ENCODE measurements around the gene POLR2L. TPM values are rescaled to one million over a fixed set of nuclear protein-coding genes. Genes with fewer than 3 reads are reported as not detected.

POLR2L gene
- total and polyA plus RNA-seq, 2 of the 13 experiments (the other 11 are each of a cell fraction or from before 2014, with no cell fraction given): 104 to 114 TPM

DNA sequence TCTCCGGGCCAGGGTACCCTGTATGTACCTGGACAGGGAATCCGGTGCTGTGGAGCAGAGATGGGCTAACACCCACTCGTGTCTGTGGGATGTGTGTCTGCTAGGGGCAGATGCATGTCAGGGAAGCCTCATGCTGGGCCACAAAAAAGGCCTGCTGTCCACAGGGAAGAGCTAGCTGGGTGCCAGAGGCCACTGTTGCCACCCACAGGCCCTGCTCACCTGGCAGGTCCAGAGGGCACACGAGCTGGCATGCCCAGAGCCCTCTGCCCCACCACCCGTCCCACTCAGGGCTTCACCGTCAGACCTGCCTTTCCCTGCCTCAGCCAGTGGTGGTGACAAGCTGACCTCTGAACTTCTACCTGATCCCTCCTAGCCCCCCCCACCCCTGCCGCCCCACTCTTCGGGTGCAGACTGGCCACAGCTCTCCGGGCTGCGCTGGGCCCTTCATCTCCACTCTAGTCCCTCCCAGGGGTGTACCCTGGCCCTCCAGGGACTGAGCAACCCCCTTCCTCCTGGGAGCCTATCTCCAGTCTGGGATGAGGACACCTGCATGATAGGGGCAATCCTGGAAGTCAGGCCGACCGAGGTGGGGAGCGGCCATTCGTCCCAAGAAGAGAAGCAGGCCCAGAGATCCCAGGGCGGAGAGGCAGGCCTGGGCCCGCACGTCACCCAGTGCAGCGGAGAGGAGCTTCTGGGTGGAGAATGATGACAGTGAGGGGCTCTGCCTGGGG is 45.6 kb downstream of the POLR2L start (continued):
- TF ChIP-seq, protein P1, sequence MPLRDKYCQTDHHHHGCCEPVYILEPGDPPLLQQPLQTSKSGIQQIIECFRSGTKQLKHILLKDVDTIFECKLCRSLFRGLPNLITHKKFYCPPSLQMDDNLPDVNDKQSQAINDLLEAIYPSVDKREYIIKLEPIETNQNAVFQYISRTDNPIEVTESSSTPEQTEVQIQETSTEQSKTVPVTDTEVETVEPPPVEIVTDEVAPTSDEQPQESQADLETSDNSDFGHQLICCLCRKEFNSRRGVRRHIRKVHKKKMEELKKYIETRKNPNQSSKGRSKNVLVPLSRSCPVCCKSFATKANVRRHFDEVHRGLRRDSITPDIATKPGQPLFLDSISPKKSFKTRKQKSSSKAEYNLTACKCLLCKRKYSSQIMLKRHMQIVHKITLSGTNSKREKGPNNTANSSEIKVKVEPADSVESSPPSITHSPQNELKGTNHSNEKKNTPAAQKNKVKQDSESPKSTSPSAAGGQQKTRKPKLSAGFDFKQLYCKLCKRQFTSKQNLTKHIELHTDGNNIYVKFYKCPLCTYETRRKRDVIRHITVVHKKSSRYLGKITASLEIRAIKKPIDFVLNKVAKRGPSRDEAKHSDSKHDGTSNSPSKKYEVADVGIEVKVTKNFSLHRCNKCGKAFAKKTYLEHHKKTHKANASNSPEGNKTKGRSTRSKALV (CRISPR knock-in tag; IDR thresholded peaks at IDR 0.05): no peak
- TF ChIP-seq ZNF816 (CRISPR knock-in tag; IDR thresholded peaks at IDR 0.05; ENCODE audit: borderline replicate concordance): no peak
- TF ChIP-seq, protein P2, sequence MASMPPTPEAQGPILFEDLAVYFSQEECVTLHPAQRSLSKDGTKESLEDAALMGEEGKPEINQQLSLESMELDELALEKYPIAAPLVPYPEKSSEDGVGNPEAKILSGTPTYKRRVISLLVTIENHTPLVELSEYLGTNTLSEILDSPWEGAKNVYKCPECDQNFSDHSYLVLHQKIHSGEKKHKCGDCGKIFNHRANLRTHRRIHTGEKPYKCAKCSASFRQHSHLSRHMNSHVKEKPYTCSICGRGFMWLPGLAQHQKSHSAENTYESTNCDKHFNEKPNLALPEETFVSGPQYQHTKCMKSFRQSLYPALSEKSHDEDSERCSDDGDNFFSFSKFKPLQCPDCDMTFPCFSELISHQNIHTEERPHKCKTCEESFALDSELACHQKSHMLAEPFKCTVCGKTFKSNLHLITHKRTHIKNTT (CRISPR knock-in tag; IDR thresholded peaks at IDR 0.05): no peak
- TF ChIP-seq ZKSCAN8 (CRISPR knock-in tag; IDR thresholded peaks at IDR 0.05; ENCODE audit: borderline replicate concordance): no peak
- peak; percentile 13; the same call in 1 of the 2 replicates for TF ChIP-seq HNF4G (IDR thresholded peaks at IDR 0.05; ENCODE audit: borderline replicate concordance, low read depth, low read length)
- no peak for TF ChIP-seq HNF4G (CRISPR knock-in tag; IDR thresholded peaks at IDR 0.05; ENCODE audit: borderline replicate concordance, low read depth)
- no peak for TF ChIP-seq HHEX (CRISPR knock-in tag; IDR thresholded peaks at IDR 0.05)
- no peak for TF ChIP-seq ATAD3A (CRISPR knock-in tag; IDR thresholded peaks at IDR 0.05)
- TF ChIP-seq, protein P3, sequence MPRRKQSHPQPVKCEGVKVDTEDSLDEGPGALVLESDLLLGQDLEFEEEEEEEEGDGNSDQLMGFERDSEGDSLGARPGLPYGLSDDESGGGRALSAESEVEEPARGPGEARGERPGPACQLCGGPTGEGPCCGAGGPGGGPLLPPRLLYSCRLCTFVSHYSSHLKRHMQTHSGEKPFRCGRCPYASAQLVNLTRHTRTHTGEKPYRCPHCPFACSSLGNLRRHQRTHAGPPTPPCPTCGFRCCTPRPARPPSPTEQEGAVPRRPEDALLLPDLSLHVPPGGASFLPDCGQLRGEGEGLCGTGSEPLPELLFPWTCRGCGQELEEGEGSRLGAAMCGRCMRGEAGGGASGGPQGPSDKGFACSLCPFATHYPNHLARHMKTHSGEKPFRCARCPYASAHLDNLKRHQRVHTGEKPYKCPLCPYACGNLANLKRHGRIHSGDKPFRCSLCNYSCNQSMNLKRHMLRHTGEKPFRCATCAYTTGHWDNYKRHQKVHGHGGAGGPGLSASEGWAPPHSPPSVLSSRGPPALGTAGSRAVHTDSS (CRISPR knock-in tag; conservative IDR thresholded peaks at IDR 0.05): no peak
- TF ChIP-seq ZNF605 (CRISPR knock-in tag; IDR thresholded peaks at IDR 0.05): peak; percentile 9; the same call in 1 of the 2 replicates
- no peak for TF ChIP-seq EED (CRISPR knock-in tag; IDR thresholded peaks at IDR 0.05)
- no peak for TF ChIP-seq SP1 (IDR thresholded peaks at IDR 0.05)
- no peak for TF ChIP-seq SP1 (CRISPR knock-in tag; IDR thresholded peaks at IDR 0.05)
- TF ChIP-seq, protein P4, sequence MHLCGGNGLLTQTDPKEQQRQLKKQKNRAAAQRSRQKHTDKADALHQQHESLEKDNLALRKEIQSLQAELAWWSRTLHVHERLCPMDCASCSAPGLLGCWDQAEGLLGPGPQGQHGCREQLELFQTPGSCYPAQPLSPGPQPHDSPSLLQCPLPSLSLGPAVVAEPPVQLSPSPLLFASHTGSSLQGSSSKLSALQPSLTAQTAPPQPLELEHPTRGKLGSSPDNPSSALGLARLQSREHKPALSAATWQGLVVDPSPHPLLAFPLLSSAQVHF (CRISPR knock-in tag; IDR thresholded peaks at IDR 0.05): no peak
- TF ChIP-seq, protein P5, sequence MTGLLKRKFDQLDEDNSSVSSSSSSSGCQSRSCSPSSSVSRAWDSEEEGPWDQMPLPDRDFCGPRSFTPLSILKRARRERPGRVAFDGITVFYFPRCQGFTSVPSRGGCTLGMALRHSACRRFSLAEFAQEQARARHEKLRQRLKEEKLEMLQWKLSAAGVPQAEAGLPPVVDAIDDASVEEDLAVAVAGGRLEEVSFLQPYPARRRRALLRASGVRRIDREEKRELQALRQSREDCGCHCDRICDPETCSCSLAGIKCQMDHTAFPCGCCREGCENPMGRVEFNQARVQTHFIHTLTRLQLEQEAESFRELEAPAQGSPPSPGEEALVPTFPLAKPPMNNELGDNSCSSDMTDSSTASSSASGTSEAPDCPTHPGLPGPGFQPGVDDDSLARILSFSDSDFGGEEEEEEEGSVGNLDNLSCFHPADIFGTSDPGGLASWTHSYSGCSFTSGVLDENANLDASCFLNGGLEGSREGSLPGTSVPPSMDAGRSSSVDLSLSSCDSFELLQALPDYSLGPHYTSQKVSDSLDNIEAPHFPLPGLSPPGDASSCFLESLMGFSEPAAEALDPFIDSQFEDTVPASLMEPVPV (CRISPR knock-in tag; IDR thresholded peaks at IDR 0.05): no peak
- no peak for TF ChIP-seq ZNF20 (CRISPR knock-in tag; IDR thresholded peaks at IDR 0.05)
- TF ChIP-seq, protein P6, sequence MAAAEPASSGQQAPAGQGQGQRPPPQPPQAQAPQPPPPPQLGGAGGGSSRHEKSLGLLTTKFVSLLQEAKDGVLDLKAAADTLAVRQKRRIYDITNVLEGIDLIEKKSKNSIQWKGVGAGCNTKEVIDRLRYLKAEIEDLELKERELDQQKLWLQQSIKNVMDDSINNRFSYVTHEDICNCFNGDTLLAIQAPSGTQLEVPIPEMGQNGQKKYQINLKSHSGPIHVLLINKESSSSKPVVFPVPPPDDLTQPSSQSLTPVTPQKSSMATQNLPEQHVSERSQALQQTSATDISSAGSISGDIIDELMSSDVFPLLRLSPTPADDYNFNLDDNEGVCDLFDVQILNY (CRISPR knock-in tag; conservative IDR thresholded peaks at IDR 0.05): no peak
- no peak for TF ChIP-seq BRD4 (CRISPR knock-in tag; IDR thresholded peaks at IDR 0.05)
- TF ChIP-seq, protein P7, sequence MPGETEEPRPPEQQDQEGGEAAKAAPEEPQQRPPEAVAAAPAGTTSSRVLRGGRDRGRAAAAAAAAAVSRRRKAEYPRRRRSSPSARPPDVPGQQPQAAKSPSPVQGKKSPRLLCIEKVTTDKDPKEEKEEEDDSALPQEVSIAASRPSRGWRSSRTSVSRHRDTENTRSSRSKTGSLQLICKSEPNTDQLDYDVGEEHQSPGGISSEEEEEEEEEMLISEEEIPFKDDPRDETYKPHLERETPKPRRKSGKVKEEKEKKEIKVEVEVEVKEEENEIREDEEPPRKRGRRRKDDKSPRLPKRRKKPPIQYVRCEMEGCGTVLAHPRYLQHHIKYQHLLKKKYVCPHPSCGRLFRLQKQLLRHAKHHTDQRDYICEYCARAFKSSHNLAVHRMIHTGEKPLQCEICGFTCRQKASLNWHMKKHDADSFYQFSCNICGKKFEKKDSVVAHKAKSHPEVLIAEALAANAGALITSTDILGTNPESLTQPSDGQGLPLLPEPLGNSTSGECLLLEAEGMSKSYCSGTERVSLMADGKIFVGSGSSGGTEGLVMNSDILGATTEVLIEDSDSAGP (CRISPR knock-in tag; IDR thresholded peaks at IDR 0.05; ENCODE audit: borderline replicate concordance): no peak
- TF ChIP-seq SSRP1 (CRISPR knock-in tag; IDR thresholded peaks at IDR 0.05): no peak
